H1 (cell line): ENCODE results near the gene DNAH8. TPM values are rescaled to one million over a fixed set of nuclear protein-coding genes. Genes with fewer than 3 reads are reported as not detected.

Source experiments
- CHD1 ChIP-seq: IDR thresholded peaks from 2 replicates; pipeline ENCODE4 v1.6.1; 2012; ENCODE audit warnings: low read depth, low read length, improper control_type of control experiment
- CHD7 ChIP-seq: fragments of 300-600 bp; sonication (generic); IDR thresholded peaks from 2 replicates; pipeline ENCODE4 v1.7.1; 2012; ENCODE audit warnings: low read length, moderate library complexity, mild to moderate bottlenecking, inconsistent platforms; ENCODE audit not compliant: insufficient replicate concordance
- POLR2AphosphoS5 ChIP-seq: IDR thresholded peaks from 2 replicates; pipeline ENCODE4 v1.6.1; 2011; ENCODE audit warnings: low read depth, low read length
- SP2 ChIP-seq: IDR thresholded peaks from 2 replicates; pipeline ENCODE4 v1.6.1; 2012; ENCODE audit warnings: mild to moderate bottlenecking, low read length, inconsistent platforms
- TCF12 ChIP-seq: IDR thresholded peaks from 2 replicates; pipeline ENCODE4 v1.6.1; 2011; ENCODE audit warnings: low read depth, mild to moderate bottlenecking, low read length
- polyA plus RNA-seq, 7 experiments: library from polyadenylated mRNA; depleted of rRNA in 3 of 7; stranded (reverse) in 5 of 7; unstranded in 2 of 7; fragments of >200 nt in 5 of 7; fragments of 200-250 nt in 2 of 7; gene quantifications; 1 replicate in 5 of 7; 2 replicates in 1 of 7; 4 replicates in 1 of 7; pipeline versions ENCODE4 v1.2.1 to v1.2.3, GENCODE V29; 2011 to 2013; ENCODE audit warnings: missing spikeins in 2 of 7, mixed read lengths in 2 of 7
- total RNA-seq: library from RNA; stranded (reverse); fragmentation: NEBNext Ultra II Directional; extraction: Animal tissue kit (Norgen Biotek cat#: 25700); gene quantifications from 2 replicates; pipeline ENCODE4 v1.2.1, GENCODE V29; 2021

Gene DNAH8
- total and polyA plus RNA-seq, 2 of the 8 experiments (the other 6 are each of a cell fraction or from before 2014, with no cell fraction given): under 0.01 TPM; not detected in 1

GRCh38 chr6:38975621-38976049 is 260.5 kb downstream of the DNAH8 start (continued):
- TF ChIP-seq CHD1 (no peak), TCF12 (no peak), POLR2AphosphoS5 (no peak), SP2 (no peak), CHD7 (no peak)
